Measurements from ENCODE around the gene ZNF362.

The ZNF362 gene

DNA sequence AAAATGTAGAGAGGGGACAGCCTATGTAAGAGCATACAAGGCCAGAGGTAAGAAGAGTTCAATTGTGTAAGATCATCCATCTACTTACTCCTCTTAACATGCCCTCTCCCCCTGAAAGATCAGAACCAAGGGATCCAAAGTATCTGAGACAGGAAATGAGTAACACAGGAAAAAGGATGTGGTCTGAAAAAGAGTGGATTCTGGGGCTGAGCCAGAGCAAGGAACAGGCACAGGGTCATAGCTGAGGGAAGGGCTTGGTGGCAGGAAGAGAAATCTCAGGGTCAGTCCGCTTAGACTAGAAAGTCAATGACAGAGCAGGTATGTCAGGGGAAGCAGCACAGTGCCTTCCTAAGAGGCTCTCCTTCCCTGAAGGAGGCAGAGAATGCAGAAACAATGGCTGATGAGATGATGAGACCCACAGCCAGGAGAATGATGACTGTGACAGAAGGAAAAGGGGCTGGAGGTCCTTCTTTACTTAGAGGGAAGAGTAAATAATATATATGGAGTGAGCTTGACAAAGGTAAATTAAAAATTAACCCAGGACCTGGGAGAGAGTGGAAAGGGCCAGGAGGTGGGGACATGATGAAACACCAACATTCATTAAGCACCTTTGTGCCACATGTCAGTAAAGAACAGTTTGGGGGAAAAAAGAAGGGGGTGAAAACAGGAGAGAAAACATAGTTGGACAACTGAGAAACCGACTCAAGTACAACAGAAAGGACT lies 90.8 kb downstream of the ZNF362 start:
- DNase-seq (ENCODE audit: low read depth), result peak; percentile 97

DNA sequence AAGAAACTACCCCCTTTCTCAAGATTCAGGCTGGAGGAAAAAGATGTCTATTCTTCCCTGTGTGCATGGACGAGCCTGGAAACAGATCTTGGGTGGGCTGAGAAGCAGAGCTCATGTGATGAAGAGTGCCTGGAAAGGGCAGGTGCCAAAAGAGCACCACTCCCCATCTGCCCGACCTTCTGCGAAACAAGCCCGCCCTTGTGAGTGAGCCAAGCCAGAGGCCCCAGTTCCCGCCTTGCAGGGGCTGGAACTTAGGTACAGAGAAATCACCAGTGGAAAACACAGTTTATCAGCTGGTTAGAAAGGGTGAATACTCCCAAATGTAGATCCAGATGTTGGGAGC lies 91.3 kb downstream of the ZNF362 start:
- DNase-seq (ENCODE audit: low read depth), result peak; percentile 37

DNA sequence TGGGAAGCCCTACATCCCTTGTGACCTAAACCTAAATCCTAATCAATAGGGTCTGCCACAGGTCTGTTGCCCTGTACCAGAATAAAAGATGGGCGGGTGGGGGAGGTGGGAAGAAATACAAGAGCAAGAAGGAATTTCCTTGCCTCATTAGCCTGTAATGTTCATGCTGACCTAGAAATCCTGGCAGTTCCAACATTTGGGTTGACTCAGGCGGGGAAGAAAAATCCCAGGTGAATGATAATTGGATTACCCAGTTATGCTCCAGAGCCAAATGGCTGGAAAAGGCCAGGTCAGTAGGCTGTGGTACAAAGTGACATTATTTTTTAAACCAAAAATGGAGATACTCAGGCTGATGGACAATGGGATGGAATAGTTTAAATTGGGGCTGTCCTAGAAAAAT lies 91.9 kb downstream of the ZNF362 start:
- DNase-seq (ENCODE audit: low read depth), result peak; percentile 62

DNA sequence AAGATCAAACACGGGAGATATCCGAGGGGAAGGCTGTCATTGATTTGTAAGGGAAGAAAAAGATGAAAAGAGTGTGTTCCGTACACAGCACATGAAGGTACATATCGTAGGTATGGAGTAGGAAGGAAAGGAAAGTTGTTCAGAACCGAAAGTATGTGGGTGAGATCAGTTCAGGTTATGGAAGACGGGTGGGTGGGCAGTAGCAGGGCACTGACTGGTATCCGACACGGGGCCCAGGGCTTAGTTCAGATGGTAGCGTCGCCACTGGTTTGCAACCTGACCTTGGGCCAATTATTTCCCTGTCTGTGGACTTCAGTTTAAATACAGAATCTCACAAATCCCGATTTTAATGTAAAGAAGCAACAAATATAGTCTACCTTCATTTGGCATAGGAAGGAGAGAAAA lies 92.4 kb downstream of the ZNF362 start:
- peak; percentile 34 for DNase-seq (ENCODE audit: low read depth)

DNA sequence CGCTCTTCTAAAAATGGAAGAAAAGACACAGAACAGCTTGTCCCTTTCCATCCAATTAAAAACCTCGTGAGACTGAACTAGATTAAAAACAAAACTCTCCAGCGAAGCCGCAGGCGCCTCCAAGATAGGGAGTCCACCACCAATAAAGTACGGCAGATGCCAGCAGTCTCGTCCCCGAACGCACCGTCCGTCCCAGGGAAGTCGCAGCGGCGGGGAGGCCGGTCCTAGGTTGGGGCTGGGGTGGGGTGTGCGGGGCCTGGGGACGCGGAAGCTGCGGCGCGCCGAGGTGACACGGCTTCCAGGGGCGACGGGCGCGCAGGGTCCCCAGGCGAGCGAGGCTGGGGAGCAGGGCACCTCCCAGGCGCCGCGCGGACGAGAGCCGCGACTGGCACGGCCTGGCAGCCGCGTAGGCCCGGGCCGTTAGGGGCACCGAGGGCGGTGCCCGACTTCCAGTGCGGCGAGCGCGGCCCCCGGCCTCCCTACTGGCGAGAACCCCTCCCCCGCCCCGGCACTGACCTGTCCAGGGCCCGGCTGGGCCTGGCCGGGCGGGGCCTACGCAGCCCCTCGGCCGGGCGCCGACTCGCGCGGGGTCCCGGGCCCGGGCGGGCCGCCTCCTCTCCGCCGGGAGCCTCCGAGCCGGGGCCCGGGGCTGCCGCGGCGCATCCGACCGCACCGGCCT lies 92.9 kb downstream of the ZNF362 start:
- peak; percentile 43 for DNase-seq (ENCODE audit: low read depth)

DNA sequence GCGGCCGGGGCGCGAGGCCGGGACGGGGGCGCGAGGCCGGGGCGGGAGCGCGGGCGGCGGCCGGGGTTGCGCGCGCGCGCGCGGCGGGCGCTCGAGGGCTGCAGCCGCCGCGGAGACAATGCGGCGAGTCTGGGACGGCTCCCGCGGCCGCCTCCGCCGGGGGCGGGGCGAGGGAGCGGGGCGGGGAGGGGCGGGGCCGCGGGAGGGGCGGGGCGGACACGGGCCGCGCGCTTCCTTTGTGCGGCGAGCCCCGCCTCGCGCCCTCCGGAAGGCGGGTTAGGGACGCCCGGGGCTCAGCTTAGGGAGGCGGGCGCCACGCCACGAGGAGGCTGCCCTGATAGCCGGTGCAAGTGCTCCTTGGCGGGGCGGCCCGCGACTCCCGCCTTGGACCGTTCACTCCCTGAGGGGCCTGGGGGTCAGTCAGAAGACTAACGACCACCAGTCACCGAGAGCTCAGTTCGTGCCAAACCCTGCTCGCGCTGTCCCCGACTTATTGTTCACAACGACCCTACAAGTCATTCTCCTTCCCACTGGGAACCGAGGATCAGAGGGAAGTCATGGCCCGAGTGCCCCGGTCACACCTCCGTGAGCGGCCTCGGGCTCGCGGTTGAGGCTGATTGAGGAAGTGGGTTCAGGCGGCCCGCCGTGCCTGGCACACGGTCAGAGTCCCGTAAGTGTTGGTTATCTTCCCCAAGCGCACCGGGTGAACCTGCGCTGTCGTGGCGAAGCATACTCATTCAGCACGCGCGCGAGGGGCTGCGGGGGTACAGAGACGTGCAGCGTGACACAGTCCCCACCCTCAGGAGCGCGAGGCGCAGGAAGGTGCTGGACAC lies 93.7 kb downstream of the ZNF362 start:
- peak; percentile 85 for DNase-seq (ENCODE audit: low read depth)
